ENCODE results near the gene ADAMTS19. TPM values are rescaled to one million over a fixed set of nuclear protein-coding genes. Genes with fewer than 3 reads are reported as not detected.

The ADAMTS19 gene
- total RNA-seq, 2 experiments from 2014 or later = not detected

GRCh38 chr5:129724647-129725046 lies 264.5 kb downstream of the ADAMTS19 start:
- no TSS peak for BruUV-seq (replicated peaks)
- intact Hi-C loops (cut with micrococcal nuclease; ENCODE audit: unreplicated experiment) = no loop called here
- H3K4me2 ChIP-seq (ENCODE audit: low read length) = no peak overlapping the region
- TF ChIP-seq EZH2phosphoT487 (IDR thresholded peaks at IDR 0.05; ENCODE audit: borderline replicate concordance, low read depth, low read length) = no peak
- no peak for TF ChIP-seq CTCF (conservative IDR thresholded peaks at IDR 0.05; ENCODE audit: low read length)
- H3K4me3 ChIP-seq (ENCODE audit: low read depth, low read length, poor library complexity, severe bottlenecking) = no peak overlapping the region
- no peak for DNase-seq (ENCODE audit: low spot score)
- no peaks in the 10 kb centered on the region for H4K20me1 ChIP-seq (ENCODE audit: insufficient read depth, low read length)
- H3K36me3 ChIP-seq (ENCODE audit: insufficient read depth, low read length) = no peaks in the 10 kb centered on the region
- POLR2A ChIA-PET = no interaction called here
- H2AFZ ChIP-seq (ENCODE audit: low read length) = no peak overlapping the region
- no peaks in the 10 kb centered on the region for H3K9me2 ChIP-seq (ENCODE audit: insufficient read depth, low read length)
- no peaks in the 10 kb centered on the region for H3K9me3 ChIP-seq (ENCODE audit: low read length)
- no peaks in the 10 kb centered on the region for H3K79me2 ChIP-seq (ENCODE audit: insufficient read depth, low read depth, low read length)
- CTCF ChIA-PET (ENCODE audit: unreplicated experiment) = no interaction called here
- no peaks in the 10 kb centered on the region for H3K4me1 ChIP-seq (ENCODE audit: insufficient read depth, low read length, poor library complexity, severe bottlenecking)
- no peak overlapping the region for H3K27ac ChIP-seq (ENCODE audit: low read depth, low read length, poor library complexity, severe bottlenecking)

- Histone ChIP-seq H3K9me3 (ENCODE audit: low read length) (no peaks in the 10 kb centered on the region), H3K4me1 (ENCODE audit: insufficient read depth, low read length, poor library complexity, severe bottlenecking) (no peaks in the 10 kb centered on the region), H2AFZ (ENCODE audit: low read length) (no peak overlapping the region), H3K27ac (ENCODE audit: low read depth, low read length, poor library complexity, severe bottlenecking) (no peak overlapping the region), H3K9me2 (ENCODE audit: insufficient read depth, low read length) (no peaks in the 10 kb centered on the region), H3K4me2 (ENCODE audit: low read length) (no peak overlapping the region), H4K20me1 (ENCODE audit: insufficient read depth, low read length) (no peaks in the 10 kb centered on the region), H3K36me3 (ENCODE audit: insufficient read depth, low read length) (no peaks in the 10 kb centered on the region), H3K79me2 (ENCODE audit: insufficient read depth, low read depth, low read length) (no peaks in the 10 kb centered on the region), H3K4me3 (ENCODE audit: low read depth, low read length, poor library complexity, severe bottlenecking) (no peak overlapping the region)
- CTCF ChIA-PET (ENCODE audit: unreplicated experiment) = no interaction called here
- intact Hi-C loops (cut with micrococcal nuclease; ENCODE audit: unreplicated experiment) = no loop called here
- TF ChIP-seq EZH2phosphoT487 (IDR thresholded peaks at IDR 0.05; ENCODE audit: borderline replicate concordance, low read depth, low read length) (no peak), CTCF (conservative IDR thresholded peaks at IDR 0.05; ENCODE audit: low read length) (no peak)
- no TSS peak for BruUV-seq (replicated peaks)
- POLR2A ChIA-PET = interaction anchor here (1.0 kb wide), 1 partner anchor 19 kb away, joined by 4 read pairs; no protein-coding TSS in a partner anchor
- no peak for DNase-seq (ENCODE audit: low spot score)
Measured at GRCh38 chr5:129739773-129740172, 279.7 kb downstream of the ADAMTS19 start.

GRCh38 chr5:129743541-129744187 lies 283.6 kb downstream of the ADAMTS19 start:
- ChIA-PET POLR2A (interaction anchor here (0.7 kb wide), 2 partner anchors 9 to 1878 kb away, joined by 3 read pairs; no protein-coding TSS in a partner anchor), CTCF (ENCODE audit: unreplicated experiment) (no interaction called here)
- no peak for DNase-seq (ENCODE audit: low spot score)
- intact Hi-C loops (cut with micrococcal nuclease; ENCODE audit: unreplicated experiment) = no loop called here
- Histone ChIP-seq H3K4me2 (ENCODE audit: low read length) (no peak overlapping the region), H3K9me2 (ENCODE audit: insufficient read depth, low read length) (no peaks in the 10 kb centered on the region), H3K4me3 (ENCODE audit: low read depth, low read length, poor library complexity, severe bottlenecking) (no peak overlapping the region), H3K4me1 (ENCODE audit: insufficient read depth, low read length, poor library complexity, severe bottlenecking) (no peaks in the 10 kb centered on the region), H2AFZ (ENCODE audit: low read length) (no peak overlapping the region), H4K20me1 (ENCODE audit: insufficient read depth, low read length) (no peaks in the 10 kb centered on the region), H3K27ac (ENCODE audit: low read depth, low read length, poor library complexity, severe bottlenecking) (no peak overlapping the region), H3K36me3 (ENCODE audit: insufficient read depth, low read length) (no peaks in the 10 kb centered on the region), H3K79me2 (ENCODE audit: insufficient read depth, low read depth, low read length) (no peaks in the 10 kb centered on the region), H3K9me3 (ENCODE audit: low read length) (no peaks in the 10 kb centered on the region)
- BruUV-seq (replicated peaks) = no TSS peak
- TF ChIP-seq EZH2phosphoT487 (IDR thresholded peaks at IDR 0.05; ENCODE audit: borderline replicate concordance, low read depth, low read length) = no peak
- TF ChIP-seq CTCF (conservative IDR thresholded peaks at IDR 0.05; ENCODE audit: low read length) = no peak
